Cardiac ventricle fibroblast (primary cell): ENCODE data around the gene ZNF79. TPM values are rescaled to one million over a fixed set of nuclear protein-coding genes. Genes with fewer than 3 reads are reported as not detected.

Experiments used
- total RNA-seq: library from RNA; depleted of rRNA; stranded (reverse); fragments of >200 nt; gene quantifications from 2 replicates; pipeline ENCODE4 v1.2.3, GENCODE V29; 2015

Gene ZNF79
- total RNA-seq = 5.4 and 7.8 TPM in 2 replicates

GRCh38 chr9:127423934-127424675, at the start of gene ZNF79:
TSS of gene ZNF79 (plus strand) at chr9:127424382. CDS start at chr9:127424788, 406 bp downstream.

DNA sequence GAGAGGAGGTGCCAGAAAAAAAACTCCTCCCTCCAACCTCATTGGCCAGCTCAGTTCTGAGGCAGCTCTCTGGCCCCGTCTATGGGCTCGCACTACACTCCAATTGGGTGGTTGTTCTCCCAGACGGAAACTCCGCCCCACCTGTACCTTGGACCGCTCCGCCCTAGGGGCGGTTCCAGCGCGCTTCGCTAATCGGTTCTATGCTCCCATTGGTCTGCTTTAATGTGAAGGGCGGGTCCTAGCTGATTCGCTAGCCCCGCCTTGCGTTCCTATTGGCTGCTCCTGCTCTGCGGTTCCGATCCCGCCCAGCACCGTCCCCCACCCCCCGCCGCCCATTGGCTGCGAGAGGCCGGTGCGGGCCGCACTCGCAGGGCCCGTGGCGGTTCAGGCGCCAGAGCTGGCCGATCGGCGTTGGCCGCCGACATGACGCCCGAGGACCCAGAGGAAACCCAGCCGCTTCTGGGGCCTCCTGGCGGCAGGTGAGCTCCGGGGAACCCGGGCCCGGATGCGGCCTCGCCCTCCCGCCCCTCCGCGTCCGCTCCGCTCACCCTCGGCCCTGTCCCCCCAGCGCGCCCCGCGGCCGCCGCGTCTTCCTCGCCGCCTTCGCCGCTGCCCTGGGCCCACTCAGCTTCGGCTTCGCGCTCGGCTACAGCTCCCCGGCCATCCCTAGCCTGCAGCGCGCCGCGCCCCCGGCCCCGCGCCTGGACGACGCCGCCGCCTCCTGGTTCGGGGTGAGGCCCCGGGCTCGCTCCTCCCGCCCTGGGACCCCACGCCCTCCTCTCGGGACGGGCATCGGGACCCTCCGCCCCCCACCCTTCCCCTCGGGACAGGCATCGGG, 27.2 kb upstream of the ZNF79 start, which contains the start of gene SLC2A8:
Gene SLC2A8 (plus strand): TSS at position 362 of the 838 bp plus-strand sequence. CDS start 62 bp downstream, at position 424.

DNA sequence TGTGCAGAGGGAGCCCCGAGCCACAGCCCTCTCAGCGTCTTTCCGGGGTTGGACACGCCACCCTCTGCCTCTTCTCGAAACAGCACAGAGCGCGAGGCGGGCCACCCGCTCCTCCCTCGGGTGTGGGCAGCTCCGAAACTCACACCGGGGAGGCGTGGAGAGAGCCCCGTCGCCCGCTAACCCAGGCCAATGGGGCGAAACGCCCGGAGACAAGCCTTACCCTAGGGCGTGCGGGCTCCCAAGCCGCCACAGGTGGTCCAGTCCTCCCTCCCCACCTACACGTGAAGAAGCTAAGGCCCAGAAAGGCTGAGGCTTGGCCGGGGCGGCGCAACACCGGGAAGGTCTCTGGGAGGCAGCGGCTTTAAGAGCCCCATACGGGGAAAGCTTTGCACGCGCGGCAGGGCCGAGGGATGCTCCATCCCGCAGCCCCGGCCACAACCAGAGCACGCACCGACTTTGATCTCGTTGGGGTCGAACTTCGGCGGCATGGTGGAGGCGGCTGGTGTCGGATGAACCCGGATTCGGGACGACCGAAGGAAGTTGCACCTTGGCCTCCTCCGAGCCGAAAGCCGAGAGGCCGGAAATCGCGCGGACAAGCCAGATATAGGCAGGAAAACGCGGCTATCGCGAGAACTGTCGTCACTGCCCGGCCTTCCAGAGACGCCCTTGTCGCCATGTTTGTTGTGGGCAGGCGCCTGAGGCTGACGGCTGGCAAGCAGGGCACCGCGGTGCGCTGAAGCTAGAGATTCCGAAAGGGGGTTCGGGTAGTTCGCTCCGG, 26.8 kb downstream of the ZNF79 start, which contains the start of the genes LRSAM1 and RPL12:
Gene LRSAM1 (plus strand): TSS at position 681 of the 778 bp plus-strand sequence. CDS start 3,018 bp downstream, outside the sequence.
Gene RPL12 (minus strand): TSS at position 577 of the 778 bp plus-strand sequence. CDS start 89 bp downstream, at position 488.

Other genes with a start within 250 kb of the ZNF79 start
- gene GARNL3, start 159.6 kb upstream of the ZNF79 start, total RNA-seq = 2.1 and 3.9 TPM in 2 replicates
- 6.7 and 7.7 TPM in 2 replicates for gene SLC2A8, start 27.2 kb upstream of the ZNF79 start, total RNA-seq
- 2,165 and 2,324 TPM in 2 replicates for gene RPL12, start 27.0 kb downstream of the ZNF79 start, total RNA-seq
- 9.5 and 16.3 TPM in 2 replicates for gene LRSAM1, start 27.1 kb downstream of the ZNF79 start, total RNA-seq
- 51.5 and 85.1 TPM in 2 replicates for gene STXBP1, start 187.9 kb downstream of the ZNF79 start, total RNA-seq